ENCODE results near the gene TC2N.

- TF ChIP-seq CHD1 (IDR thresholded peaks at IDR 0.05; ENCODE audit: low read depth, low read length): no peak
- no peak for TF ChIP-seq CTCF (conservative IDR thresholded peaks at IDR 0.05; ENCODE audit: low read depth, low read length)
Measured at GRCh38 chr14:91902336-91902735, 35.0 kb upstream of the TC2N start.
